HG03342 (cell line): ENCODE results near the gene IGFL3.
"Not testable (repeated sequence)": the region's sequence is repeated elsewhere in the genome, so short reads cannot be mapped to it uniquely, and the experiment has no call there.

Experiments
- ATAC-seq: cut with Tn5 transposase; IDR thresholded peaks from one replicate; pipeline ENCODE4 v1.9.1; 2021; ENCODE audit warnings: mild to moderate bottlenecking, moderate library complexity; ENCODE audit not compliant: unreplicated experiment

Gene IGFL3

DNA sequence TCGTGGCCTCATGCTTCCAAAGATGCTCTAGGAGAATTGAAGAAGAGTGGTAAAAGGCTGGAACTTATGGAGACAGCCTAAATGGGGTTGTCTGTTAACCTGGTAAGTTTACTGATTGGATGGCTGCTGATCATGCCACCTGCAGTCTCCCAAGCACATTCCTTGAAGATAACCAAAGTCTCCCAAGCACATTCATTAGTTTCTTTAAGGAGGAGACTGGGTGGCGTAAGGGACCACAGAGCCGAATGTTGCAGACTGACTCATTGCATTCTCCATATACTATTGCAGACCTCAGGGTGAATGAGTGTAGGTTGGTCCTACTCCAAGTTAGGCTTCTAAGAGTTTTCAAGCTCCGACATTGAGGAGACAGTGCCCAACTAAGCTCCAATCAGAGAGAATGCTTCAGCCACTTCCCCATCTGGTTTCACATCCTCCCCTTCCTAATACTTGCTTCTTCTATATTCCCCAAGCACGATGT, at the start of gene IGFL3:
Gene IGFL3, minus strand, starts transcription at position 51 of the 478 bp plus-strand sequence. Its CDS starts 39 bp downstream, at position 12.
- ATAC-seq = no peak

GRCh38 chr19:46173886-46174480, 49.5 kb upstream of the IGFL3 start:
- no peak for ATAC-seq

DNA sequence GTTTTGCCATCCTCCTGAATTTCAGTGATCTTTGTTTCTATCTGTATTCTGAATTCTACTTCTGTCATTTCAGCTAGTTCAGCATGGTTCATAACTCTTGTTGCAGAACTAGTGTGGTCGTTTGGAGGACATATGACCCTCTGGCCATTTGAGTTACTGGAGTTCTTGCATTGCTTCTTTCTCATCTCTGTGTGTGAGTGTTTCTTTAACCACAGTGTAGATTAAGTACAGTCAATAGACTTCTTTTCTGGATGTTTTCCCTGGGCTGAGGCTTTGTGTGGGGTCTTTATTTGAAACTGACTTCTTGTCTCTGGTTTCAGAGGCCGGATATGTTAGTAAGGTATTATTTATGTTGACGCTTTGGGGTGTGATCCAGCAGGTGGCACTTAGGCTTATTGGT, 38.2 kb upstream of the IGFL3 start:
- ATAC-seq = no peak

GRCh38 chr19:46161642-46162257, 37.3 kb upstream of the IGFL3 start:
- not testable (repeated sequence) for ATAC-seq

DNA sequence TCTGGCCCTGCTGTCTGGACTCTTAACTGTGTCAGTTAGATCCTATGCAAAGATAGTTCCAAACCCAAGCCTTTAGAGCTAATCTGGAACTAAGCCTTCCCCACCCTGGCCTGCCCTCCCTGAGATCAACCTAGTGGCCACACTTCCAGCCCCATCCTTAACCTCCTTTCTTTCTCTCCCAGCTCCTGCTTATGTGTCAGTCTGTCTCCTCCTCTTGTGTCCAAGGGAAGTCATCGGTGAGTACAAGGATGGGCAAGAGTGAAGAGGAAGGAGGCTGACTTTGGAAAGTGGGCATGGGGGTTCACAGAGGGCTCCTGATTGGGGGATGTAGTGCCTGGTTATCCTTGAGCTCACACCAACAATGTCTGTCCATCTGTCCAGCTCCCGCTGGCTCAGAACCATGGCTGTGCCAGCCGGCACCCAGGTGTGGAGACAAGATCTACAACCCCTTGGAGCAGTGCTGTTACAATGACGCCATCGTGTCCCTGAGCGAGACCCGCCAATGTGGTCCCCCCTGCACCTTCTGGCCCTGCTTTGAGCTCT, 35.8 kb upstream of the IGFL3 start:
- ATAC-seq = no peak

DNA sequence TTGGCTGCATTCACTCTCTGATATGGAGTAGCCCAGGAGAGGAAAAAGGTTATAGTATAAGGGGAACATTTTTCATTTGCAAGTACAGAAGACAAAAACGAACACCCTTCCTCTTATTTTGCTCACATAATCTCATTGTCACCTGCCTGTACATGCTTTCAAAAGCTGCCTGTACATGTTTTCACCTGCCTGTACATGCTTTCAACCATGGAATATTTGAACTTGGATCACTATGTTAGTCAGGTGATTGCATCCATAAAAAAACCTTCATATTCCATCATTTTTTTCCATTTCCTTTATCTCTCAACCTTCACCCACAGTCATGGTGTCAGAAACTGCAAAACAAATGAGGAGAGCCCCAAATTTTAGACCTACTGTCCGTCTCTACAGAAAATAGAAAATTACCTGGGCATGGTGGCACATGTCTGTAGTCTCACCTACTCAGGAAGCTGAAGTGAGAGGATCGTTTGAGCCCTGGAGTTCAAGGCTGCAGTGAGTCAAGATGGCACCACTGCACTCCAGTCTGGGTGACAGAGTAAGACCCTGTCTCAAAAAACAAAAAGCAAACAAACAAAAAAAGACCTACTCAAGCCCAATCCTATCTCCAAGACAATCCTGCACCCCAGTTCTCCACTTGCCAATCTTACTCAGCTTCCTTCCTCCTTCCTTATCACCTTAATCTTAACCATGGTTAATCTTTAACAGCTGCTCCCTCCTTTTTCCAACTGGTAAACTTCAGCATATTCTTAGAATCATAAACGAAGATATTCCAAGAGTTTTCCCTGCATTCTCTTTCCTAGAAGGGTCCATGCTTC, 35.1 kb upstream of the IGFL3 start:
- ATAC-seq = no peak

DNA sequence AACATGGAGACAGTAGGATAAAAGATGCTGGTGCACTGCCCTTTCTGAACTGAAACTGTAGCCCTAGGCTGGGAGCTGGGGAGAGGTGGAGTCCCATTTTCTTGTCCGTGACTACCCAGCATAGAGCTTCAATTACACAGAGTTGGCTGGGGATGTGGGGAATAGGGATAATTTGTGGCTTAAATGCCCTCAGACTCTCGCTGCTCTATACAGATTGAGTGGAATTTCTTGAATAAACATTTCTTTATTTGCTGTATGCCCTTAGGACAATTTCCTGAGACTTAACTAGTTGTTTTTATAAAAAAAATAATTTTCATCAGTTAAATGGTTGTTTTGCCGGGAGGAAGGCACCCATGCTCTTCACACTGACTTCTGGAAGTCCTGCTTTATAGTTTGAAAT, 30.7 kb upstream of the IGFL3 start:
- ATAC-seq = no peak

DNA sequence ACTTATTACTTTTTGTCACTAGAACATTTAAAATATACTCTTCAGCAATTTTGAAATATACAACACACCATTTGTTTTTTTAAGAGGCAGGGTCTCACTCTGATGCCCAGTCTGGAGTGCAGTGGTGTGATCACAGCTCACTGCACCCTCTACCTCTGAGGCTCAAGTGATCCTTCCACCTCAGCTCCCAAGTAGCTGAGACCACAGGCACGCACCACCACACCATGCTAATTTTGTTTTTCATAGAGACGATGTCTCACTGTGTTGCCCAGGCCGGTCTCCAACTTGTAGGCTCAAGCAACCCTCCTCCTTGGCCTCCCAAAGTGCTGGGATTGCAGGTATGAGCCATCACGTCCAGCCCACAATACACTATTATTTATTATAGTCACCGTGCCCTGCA, 26.1 kb upstream of the IGFL3 start:
- no peak for ATAC-seq

- no peak for ATAC-seq
Observed at GRCh38 chr19:46147791-46148288, 23.4 kb upstream of the IGFL3 start, which contains the start of gene IGFL2. Gene IGFL2 (plus strand): TSS chr19:46148238. CDS start chr19:46148279, 41 bp downstream.

- no peak for ATAC-seq
Observed at GRCh38 chr19:46147166-46147740, 22.8 kb upstream of the IGFL3 start.

GRCh38 chr19:46144756-46145155, 20.3 kb upstream of the IGFL3 start:
- no peak for ATAC-seq

DNA sequence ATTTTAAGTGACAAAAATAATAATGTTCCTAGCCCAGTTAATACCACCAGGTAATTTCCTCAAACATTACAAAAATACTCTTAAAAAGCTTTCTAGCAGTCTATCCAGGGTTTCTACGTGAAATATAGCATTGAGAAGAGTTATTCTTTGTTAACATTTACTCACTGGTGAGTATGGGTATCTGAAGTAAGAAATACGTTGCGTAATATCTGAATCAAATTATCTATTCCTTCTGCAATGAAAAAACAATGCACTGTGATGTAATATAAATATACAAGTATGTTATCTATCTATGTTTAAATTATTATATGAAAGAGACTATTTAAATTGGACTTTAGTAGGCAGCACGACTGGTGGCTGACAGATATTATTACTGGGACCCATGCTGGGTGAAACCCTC, 17.8 kb upstream of the IGFL3 start:
- ATAC-seq = no peak

- no peak for ATAC-seq
Observed at GRCh38 chr19:46141421-46141820, 16.9 kb upstream of the IGFL3 start.

DNA sequence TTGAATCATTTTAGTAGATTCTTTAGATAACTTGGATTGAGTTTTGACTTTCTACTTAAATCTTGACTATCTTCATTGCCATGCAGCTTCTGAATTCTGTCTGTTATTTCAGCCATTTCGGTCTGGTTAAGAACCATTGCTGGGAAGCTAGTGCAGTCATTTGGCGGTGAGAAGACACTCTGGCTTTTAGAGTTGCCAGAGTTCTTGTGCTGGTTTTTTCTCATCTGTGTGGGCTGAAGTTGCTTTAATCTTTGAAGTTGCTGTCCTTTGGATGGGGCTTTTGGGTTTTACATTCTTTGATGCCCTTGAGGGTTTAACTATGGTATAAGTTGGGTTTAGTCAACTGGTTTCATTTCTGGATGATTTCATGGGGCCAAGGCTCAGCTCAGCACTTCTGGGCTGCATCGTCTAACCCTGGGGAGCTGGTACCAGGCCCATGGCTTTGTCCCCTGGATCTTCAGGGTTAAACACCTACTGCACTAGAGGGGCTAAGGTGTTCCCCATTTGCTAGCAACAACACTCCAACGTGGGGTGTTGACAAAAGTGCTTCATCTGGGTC, 13.5 kb upstream of the IGFL3 start:
- no peak for ATAC-seq

DNA sequence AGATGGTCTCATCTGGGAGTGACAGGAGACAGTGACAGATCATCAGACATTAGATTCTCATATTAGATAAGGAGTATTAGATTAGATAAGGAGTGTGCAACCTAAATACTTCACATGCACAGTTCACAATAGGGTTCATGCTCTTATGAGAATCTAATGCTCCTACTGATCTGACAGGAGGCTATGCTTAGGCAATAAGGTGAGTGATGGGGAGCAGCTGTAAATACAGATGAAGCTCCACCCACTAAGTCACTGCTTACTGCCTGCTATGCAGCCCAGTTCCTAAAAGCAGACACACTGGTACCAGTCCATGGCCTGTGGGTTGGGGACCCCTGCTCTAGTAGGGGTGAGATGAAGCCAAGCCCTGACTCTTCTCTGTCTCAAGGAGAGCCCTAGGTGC, 10.0 kb upstream of the IGFL3 start:
- ATAC-seq = no peak

DNA sequence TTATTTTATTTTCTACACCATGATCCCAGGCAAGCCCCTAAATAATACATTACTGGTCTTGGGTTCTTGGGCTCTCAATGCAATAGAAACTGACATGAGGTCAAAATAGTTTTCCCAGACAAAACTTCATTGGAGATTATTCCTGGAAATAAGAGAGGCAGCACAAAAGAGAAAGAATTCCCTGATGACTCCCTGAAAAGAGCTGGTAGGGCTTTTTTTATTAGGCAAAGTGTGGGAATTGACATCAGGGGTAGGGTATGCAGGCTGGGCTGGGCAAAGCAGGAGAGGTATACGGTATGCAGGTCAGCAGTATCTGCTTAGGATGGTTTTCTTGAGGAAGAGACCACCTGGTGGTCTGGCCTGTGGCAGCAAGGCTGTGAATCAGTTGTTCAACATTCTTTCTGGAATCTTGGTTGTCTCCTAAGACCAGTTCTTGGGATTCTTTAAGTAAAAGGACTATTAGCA, 9.3 kb upstream of the IGFL3 start:
- ATAC-seq = no peak

- ATAC-seq = no peak
Observed at GRCh38 chr19:46133101-46133627, 8.7 kb upstream of the IGFL3 start.

- no peak for ATAC-seq
Observed at GRCh38 chr19:46132508-46133100, 8.1 kb upstream of the IGFL3 start.

DNA sequence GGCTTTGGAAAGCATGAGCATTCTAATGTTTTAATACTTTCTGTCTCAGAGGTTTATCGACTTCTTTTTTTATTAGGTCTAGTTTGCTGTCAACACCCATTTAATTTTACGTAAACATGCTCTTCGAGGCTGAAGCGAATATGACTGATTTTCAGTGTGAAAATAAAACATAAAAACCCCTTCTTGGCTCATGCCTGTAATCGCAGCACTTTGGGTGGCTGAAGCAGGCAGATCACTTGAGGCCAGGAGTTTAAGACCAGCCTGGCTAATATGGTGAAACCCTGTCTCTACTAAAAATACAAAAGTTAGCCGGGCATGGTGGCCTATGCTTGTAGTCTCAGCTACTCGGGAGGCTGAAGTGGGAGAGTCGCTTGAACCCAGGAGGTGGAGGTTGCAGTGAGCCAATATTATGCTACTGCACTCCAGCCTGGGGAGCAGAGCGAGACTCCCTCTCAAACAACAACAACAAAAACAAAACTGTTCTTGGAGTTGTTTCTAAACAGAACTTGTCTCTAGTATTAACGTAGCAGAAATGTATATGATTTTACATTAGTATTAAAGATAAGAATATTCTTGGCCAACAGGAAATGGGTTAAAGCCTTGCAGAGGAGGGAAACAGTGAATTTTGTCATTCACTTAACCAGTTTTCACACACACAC, 7.1 kb upstream of the IGFL3 start:
- ATAC-seq = no peak
